NCI-H510A treated with DMSO at 0.1 percent for 48 hours (cell line): ENCODE data around the gene LSAMP.

Experiments
- DNase-seq: peaks from one replicate; lab custom pipeline; 2025; lab: John Stamatoyannopoulos, UW

The LSAMP gene

GRCh38 chr3:116052602-116053001, 392.7 kb downstream of the LSAMP start:
- no peak for DNase-seq

DNA sequence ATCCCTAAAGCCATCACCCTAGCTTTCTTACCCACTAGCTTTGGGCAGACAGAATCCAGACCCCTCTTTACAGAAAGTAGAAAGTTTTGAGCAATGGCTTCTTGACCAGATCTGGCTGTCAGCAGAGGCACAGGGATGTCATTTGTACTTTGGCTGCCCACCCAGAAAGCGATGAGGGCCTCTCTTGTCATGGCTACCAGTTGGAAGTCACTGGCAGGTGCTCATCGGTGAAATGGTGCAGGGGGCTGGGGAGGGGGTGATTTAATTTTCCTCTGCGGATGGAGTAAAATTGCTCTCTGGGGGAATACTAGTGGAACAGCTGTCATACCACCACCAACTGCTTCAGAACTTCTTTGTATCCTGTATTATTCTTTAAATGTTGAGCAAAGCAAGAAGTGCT, 393.7 kb downstream of the LSAMP start:
- DNase-seq = no peak

DNA sequence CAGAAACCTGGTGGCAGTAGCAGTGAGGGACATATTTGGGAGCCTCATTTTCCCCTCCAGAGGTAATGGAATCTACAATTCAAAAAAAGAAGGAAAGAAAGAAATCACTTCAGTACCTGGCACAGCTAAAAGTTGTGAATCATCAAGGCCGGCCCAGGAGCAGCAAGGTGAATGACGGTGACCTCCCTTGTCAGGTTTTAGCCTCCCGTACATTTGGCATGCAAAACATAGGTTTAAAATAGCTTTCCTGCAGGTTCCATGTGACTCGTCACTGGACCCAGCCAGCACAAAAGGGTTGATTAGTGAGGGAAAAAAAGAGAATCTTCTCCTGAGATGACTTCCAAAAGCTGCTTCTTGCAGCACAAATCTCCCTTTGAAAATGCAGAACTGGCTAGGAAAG, 394.2 kb downstream of the LSAMP start:
- DNase-seq = no peak

GRCh38 chr3:116050311-116050915, 394.9 kb downstream of the LSAMP start:
- DNase-seq = no peak

- DNase-seq = no peak
These were observed 396.3 kb downstream of the LSAMP start for GRCh38 chr3:116048991-116049390.

GRCh38 chr3:116046350-116046749, 398.9 kb downstream of the LSAMP start:
- DNase-seq = no peak

DNA sequence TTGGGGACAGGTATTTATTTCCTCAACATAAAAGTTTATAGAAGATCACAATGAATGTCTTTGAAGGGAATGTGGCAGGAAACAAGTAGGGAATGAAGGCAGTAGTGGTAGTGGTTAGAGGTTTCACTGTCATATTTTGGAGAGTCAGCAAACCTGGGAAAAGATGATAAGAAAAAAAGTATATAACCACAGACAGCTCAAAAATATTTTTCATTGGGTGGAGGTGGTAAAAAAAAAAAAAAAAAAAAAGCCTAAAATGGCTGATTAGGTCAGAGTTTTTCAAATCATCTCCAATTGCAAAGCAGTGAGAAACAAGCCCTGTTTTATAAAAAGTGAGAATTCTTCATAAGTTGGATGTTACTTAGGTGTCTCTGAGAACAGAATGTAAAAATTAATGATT, 400.0 kb downstream of the LSAMP start:
- no peak for DNase-seq

- no peak for DNase-seq
These were observed 405.1 kb downstream of the LSAMP start for GRCh38 chr3:116040152-116040551.

GRCh38 chr3:116039651-116039985, 405.7 kb downstream of the LSAMP start:
- no peak for DNase-seq

- DNase-seq = no peak
These were observed 406.2 kb downstream of the LSAMP start for GRCh38 chr3:116038968-116039650.

- no peak for DNase-seq
These were observed 407.1 kb downstream of the LSAMP start for GRCh38 chr3:116037954-116038911.

GRCh38 chr3:116035429-116035828, 409.9 kb downstream of the LSAMP start:
- DNase-seq = no peak

DNA sequence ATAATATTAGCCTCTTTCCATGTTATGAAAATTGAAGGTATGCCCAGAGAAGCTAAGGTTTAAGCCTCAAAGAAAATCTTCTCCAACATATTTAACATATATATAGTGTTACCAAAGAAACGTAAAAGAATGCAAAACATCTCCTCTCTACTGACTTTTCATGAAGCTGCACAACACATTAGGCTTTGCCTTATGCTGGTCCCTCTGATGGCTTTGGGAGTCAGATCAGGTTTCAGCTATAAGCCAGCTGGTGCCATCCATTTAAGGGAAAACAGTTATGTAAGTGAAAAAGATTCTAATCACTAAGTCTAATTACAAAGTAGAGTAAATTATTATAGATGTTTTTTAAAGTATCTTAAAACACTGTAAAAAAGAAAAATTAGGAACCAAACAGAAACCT, 410.5 kb downstream of the LSAMP start:
- DNase-seq = no peak

- no peak for DNase-seq
These were observed 411.2 kb downstream of the LSAMP start for GRCh38 chr3:116034086-116034485.

- no peak for DNase-seq
These were observed 411.8 kb downstream of the LSAMP start for GRCh38 chr3:116033516-116033915.

- DNase-seq = no peak
These were observed 413.1 kb downstream of the LSAMP start for GRCh38 chr3:116032176-116032575.

- no peak for DNase-seq
These were observed 415.0 kb downstream of the LSAMP start for GRCh38 chr3:116030131-116030850.

DNA sequence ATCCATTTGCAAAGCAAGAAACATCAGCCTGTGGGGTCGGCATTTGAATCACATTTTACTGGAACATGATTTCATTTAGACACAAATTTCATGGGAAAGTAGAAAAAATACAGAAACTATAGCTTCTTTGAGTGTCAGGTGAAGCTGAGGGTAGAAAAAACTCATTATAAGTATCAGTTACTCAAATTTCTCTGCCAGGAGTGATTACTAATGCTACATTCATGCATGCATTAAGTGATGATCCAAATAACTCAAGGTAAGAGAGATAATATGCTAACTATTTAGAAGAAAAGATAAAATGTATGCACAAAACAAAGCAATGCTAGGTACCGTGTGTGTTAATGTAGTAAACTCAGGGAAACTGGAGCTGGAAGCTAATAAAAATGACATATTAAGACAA, 416.0 kb downstream of the LSAMP start:
- no peak for DNase-seq

- DNase-seq = no peak
These were observed 417.1 kb downstream of the LSAMP start for GRCh38 chr3:116028157-116028556.

- DNase-seq = no peak
These were observed 424.3 kb downstream of the LSAMP start for GRCh38 chr3:116020989-116021388.

GRCh38 chr3:116020495-116020894, 424.8 kb downstream of the LSAMP start:
- DNase-seq = no peak

DNA sequence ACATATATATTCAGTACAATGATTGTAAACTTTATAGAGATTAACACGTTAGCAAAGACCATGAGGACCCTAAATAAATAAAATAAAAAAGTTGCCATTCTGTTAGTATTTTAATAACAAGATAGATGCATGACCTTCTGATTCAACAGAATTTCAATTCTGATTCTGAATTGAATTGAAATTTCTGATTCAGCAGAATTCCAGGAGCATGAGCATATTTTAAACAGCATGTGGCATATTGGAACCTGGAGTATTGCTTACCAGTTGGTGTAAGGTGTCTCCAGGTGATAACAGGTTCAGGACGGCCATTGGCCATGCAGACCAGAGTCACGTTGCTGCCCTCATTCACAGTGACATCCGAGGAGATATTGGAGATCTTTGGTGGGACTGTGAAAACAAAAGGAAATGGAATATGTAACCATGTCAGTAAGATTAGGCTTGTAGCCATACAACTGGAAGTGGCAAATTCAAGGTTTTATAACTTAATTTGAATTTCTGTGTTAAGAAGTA, 426.0 kb downstream of the LSAMP start:
- no peak for DNase-seq
